Caco-2 (cell line): Measurements from ENCODE around the gene C1orf159. TPM values are rescaled to one million over a fixed set of nuclear protein-coding genes. Genes with fewer than 3 reads are reported as not detected.
A peak's percentile ranks its signal among the peaks of the same experiment; 100 is the strongest.

Source experiments
- BruUV-seq: library from RNA; stranded (reverse); fragments of 400-500 nt; replicated peaks from 2 replicates; lab custom pipeline; 2021; lab: Mats Ljungman, UMichigan
- CTCF ChIA-PET: fragments of 300-600 bp; sonication (Branson Sonifier 250); formaldehyde crosslinking; loops from one replicate; lab custom pipeline; 2022; ENCODE audit warnings: antibody characterized with exemption; lab: Charles Lee
- POLR2A ChIA-PET: fragments of 300-600 bp; sonication (Branson Sonifier 250); formaldehyde crosslinking; loops from one replicate; lab custom pipeline; 2022; ENCODE audit warnings: antibody characterized with exemption; lab: Charles Lee
- DNase-seq, 2 experiments: peaks; one replicate each; pipeline versions ENCODE4 v3.0.0 to v3.0.0-alpha.2; 2020 to 2022
- H3K27me3 ChIP-seq: replicated peaks from 2 replicates; pipeline ENCODE4 v1.6.0; 2011; ENCODE audit warnings: low read length; ENCODE audit not compliant: control insufficient read depth, insufficient read depth
- H3K36me3 ChIP-seq: 2 replicates; pipeline ENCODE4 v1.5.1; 2011; ENCODE audit warnings: low read length; ENCODE audit not compliant: control insufficient read depth, insufficient read depth
- H3K4me1 ChIP-seq: fragments of 250-450 bp; sonication (Bioruptor Pico); 2 replicates; pipeline ENCODE4 v1.5.1; 2020; ENCODE audit warnings: mild to moderate bottlenecking
- H3K4me3 ChIP-seq: 2 replicates; pipeline ENCODE4 v1.5.1; 2011; ENCODE audit warnings: low read depth, mild to moderate bottlenecking, control low read depth, low read length
- H3K9me3 ChIP-seq: fragments of 250-450 bp; sonication (Bioruptor Pico); 2 replicates; pipeline ENCODE4 v1.5.1; 2020; ENCODE audit warnings: mild to moderate bottlenecking, moderate library complexity
- H3K27ac Mint-ChIP-seq: one replicate; pipeline ENCODE4 v1.8.0; 2022; ENCODE audit warnings: mixed read lengths; ENCODE audit not compliant: unreplicated experiment
- H3K27me3 Mint-ChIP-seq: one replicate; pipeline ENCODE4 v1.8.0; 2022; ENCODE audit warnings: mixed read lengths; ENCODE audit not compliant: insufficient read depth, unreplicated experiment
- H3K36me3 Mint-ChIP-seq: one replicate; pipeline ENCODE4 v1.8.0; 2022; ENCODE audit warnings: mild to moderate bottlenecking, mixed read lengths; ENCODE audit not compliant: insufficient read depth, unreplicated experiment
- H3K4me1 Mint-ChIP-seq: one replicate; pipeline ENCODE4 v1.8.0; 2022; ENCODE audit warnings: low read depth, mixed read lengths; ENCODE audit not compliant: unreplicated experiment
- H3K4me3 Mint-ChIP-seq: one replicate; pipeline ENCODE4 v1.8.0; 2022; ENCODE audit warnings: mild to moderate bottlenecking, moderate library complexity, mixed read lengths; ENCODE audit not compliant: unreplicated experiment
- H3K9me3 Mint-ChIP-seq: one replicate; pipeline ENCODE4 v1.8.0; 2022; ENCODE audit warnings: mixed read lengths; ENCODE audit not compliant: unreplicated experiment
- CTCF ChIP-seq, 2 experiments: fragments of 200-600 bp in 1 of 2; IDR thresholded peaks; 1 replicate in 1 of 2; 2 replicates in 1 of 2; pipeline versions ENCODE4 v1.5.1 to v1.8.0; 2011 to 2022; ENCODE audit warnings: antibody characterized with exemption in 1 of 2, control low read depth in 1 of 2, inconsistent platforms in 1 of 2, low read depth in 1 of 2, low read length in 1 of 2, mild to moderate bottlenecking in 1 of 2, moderate library complexity in 1 of 2; ENCODE audit not compliant: insufficient read depth in 1 of 2, severe bottlenecking in 1 of 2, unreplicated experiment in 1 of 2
- intact Hi-C: fragments of 100-400 bp; cut with micrococcal nuclease; formaldehyde crosslinking; loops from one replicate; pipeline ENCODE4 v1.10.0; 2022; ENCODE audit not compliant: unreplicated experiment
- total RNA-seq: library from RNA; stranded (reverse); gene quantifications from 2 replicates; pipeline ENCODE4 v1.2.3, GENCODE V29; 2022

Gene C1orf159
- total RNA-seq, 1 experiment from 2014 or later, result 12.9 TPM

DNA sequence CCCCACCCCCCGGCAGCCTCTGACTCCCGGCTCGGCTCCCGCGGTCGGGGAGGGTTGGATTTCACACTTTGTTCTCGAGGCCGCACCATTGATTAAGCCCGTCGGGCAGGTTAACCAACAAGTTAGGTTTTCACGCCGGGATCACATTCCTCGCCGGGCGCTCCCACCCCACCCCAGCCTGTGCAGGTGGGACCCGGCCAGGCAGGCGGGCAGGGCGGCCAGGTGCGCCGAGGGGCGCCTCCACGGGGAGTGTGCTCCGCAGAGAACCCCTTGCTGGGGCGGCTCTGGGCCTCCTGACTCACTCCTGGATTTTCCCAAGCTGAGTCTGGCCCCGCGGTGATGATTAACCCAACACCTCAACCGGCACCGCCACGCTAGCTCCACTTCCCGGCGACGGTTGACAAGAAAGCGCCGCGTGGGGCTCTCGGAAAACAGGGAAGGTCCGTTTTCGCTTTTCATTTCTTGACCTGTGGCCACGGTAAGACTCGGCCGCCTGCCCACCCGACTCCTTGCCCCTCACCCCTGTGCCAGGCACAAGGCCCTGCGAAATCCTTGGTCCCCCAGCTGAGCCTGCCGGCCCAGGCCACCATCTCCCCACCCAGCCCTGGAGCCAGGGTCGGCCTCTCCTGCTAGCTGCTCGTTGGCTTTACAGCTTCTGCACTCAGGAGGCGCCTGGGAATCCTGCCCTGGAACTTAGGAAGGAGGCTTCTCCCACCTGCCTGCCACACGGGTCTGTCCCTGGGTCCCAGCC, 49.0 kb upstream of the C1orf159 start:
- H3K27me3 Mint-ChIP-seq, result no peaks in the 10 kb centered on the region
- H3K9me3 ChIP-seq, result no peaks in the 10 kb centered on the region
- peak; percentile 61 to 64 for DNase-seq
- ChIA-PET POLR2A (interaction anchor here (1.7 kb wide), 1 partner anchor 40 kb away, joined by 5 read pairs; no protein-coding TSS in a partner anchor), CTCF (interaction anchor here (1.3 kb wide), 1 partner anchor 66 kb away, joined by 3 read pairs; no protein-coding TSS in a partner anchor)
- no peaks in the 10 kb centered on the region for H3K27me3 ChIP-seq
- intact Hi-C loops, result loop anchor here (2.0 to 5.0 kb wide), 2 partner anchors 48 to 148 kb away; partner anchors contain the start of gene C1orf159
- H3K4me3 ChIP-seq, result peak overlapping the region; percentile 82
- BruUV-seq, result no TSS peak
- no peak for TF ChIP-seq CTCF (IDR thresholded peaks at IDR 0.05; ENCODE audit: insufficient read depth in 1 of 2, low read depth in 1 of 2, low read length in 1 of 2, severe bottlenecking in 1 of 2, unreplicated experiment in 1 of 2)
- no peaks in the 10 kb centered on the region; the same call in 1 of the 2 replicates for H3K36me3 ChIP-seq
- H3K4me1 Mint-ChIP-seq, result no peaks in the 10 kb centered on the region
- H3K27ac Mint-ChIP-seq, result peak overlapping the region; percentile 81
- H3K9me3 Mint-ChIP-seq, result no peaks in the 10 kb centered on the region
- peak overlapping the region; percentile 90 for H3K4me3 Mint-ChIP-seq
- peaks cover 17% of the 10 kb centered on the region for H3K4me1 ChIP-seq
- peaks cover 42% of the 10 kb centered on the region for H3K36me3 Mint-ChIP-seq

GRCh38 chr1:1164361-1164700, 48.4 kb upstream of the C1orf159 start:
- Mint-ChIP-seq H3K4me3 (peak overlapping the region; percentile 90), H3K4me1 (no peaks in the 10 kb centered on the region), H3K27ac (peak overlapping the region; percentile 81), H3K36me3 (peaks cover 37% of the 10 kb centered on the region), H3K9me3 (no peaks in the 10 kb centered on the region), H3K27me3 (no peaks in the 10 kb centered on the region)
- no TSS peak for BruUV-seq
- intact Hi-C loops, result loop anchor here (2.0 to 5.0 kb wide), 2 partner anchors 48 to 147 kb away; partner anchors contain the start of gene C1orf159
- POLR2A ChIA-PET, result interaction anchor here (1.7 kb wide), 1 partner anchor 39 kb away, joined by 5 read pairs; no protein-coding TSS in a partner anchor
- no peak for DNase-seq
- Histone ChIP-seq H3K9me3 (no peaks in the 10 kb centered on the region), H3K4me3 (peak overlapping the region; percentile 82), H3K36me3 (no peaks in the 10 kb centered on the region; the same call in 1 of the 2 replicates), H3K27me3 (no peaks in the 10 kb centered on the region), H3K4me1 (peaks cover 17% of the 10 kb centered on the region)
- TF ChIP-seq CTCF (IDR thresholded peaks at IDR 0.05; ENCODE audit: insufficient read depth in 1 of 2, low read depth in 1 of 2, low read length in 1 of 2, severe bottlenecking in 1 of 2, unreplicated experiment in 1 of 2), result no peak
- CTCF ChIA-PET, result interaction anchor here (1.3 kb wide), 1 partner anchor 67 kb away, joined by 3 read pairs; no protein-coding TSS in a partner anchor

DNA sequence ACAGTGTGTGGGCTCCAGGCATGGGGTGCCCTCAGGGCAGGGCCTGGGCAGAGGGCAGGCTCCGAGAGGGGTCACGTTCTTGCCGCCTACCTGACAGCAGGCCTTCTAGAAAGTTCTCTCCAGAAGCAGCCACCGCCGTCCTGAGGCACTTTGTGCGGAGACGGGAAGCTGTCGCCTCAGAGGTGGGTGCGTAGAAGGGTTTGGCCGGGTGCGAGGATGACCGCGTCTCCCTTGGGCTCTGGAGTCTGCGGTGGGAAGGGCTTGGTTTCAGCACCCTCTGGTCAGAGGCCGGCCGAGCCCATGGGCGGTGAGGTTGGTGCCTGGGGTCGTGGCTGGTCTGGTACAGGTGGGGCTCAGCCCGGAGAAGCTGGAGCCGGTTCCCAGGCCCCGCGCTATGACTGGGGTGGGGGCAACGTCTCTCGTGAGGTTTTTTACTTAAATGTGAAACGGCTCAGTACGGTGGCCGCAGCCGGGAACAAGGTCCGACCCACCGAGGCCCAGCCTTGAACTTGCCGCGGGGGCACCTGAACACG, 47.7 kb upstream of the C1orf159 start:
- Histone ChIP-seq H3K27me3 (no peaks in the 10 kb centered on the region), H3K9me3 (no peaks in the 10 kb centered on the region), H3K36me3 (no peaks in the 10 kb centered on the region; the same call in 1 of the 2 replicates), H3K4me3 (peak overlapping the region; percentile 82), H3K4me1 (peaks cover 18% of the 10 kb centered on the region)
- POLR2A ChIA-PET, result interaction anchor here (1.1 kb wide), 1 partner anchor 10 kb away, joined by 3 read pairs; no protein-coding TSS in a partner anchor
- DNase-seq, result peak in 1 of 2 experiments; percentile 34
- peaks cover 34% of the 10 kb centered on the region for H3K36me3 Mint-ChIP-seq
- intact Hi-C loops, result loop anchor here (2.0 to 5.0 kb wide), 4 partner anchors 39 to 146 kb away; partner anchors contain the start of gene C1orf159
- H3K27me3 Mint-ChIP-seq, result no peaks in the 10 kb centered on the region
- BruUV-seq, result no TSS peak
- H3K4me1 Mint-ChIP-seq, result no peaks in the 10 kb centered on the region
- no peaks in the 10 kb centered on the region for H3K9me3 Mint-ChIP-seq
- TF ChIP-seq CTCF (IDR thresholded peaks at IDR 0.05; ENCODE audit: insufficient read depth in 1 of 2, low read depth in 1 of 2, low read length in 1 of 2, severe bottlenecking in 1 of 2, unreplicated experiment in 1 of 2), result no peak
- H3K4me3 Mint-ChIP-seq, result peak overlapping the region; percentile 90
- H3K27ac Mint-ChIP-seq, result peak overlapping the region; percentile 81
- CTCF ChIA-PET, result interaction anchor here (1.1 kb wide), 1 partner anchor 39 kb away, joined by 5 read pairs; no protein-coding TSS in a partner anchor
